ENCODE data around the gene CFAP20DC.

GRCh38 chr3:58804914-58805313 lies 244.9 kb downstream of the CFAP20DC start:
- TF ChIP-seq CTCF (IDR thresholded peaks at IDR 0.05; ENCODE audit: low read depth, low read length): no peak
- TF ChIP-seq EZH2phosphoT487 (IDR thresholded peaks at IDR 0.05; ENCODE audit: low read depth): no peak

Data from OCI-LY3 (cell line).